Measurements from ENCODE around the gene ZNF770. TPM values are rescaled to one million over a fixed set of nuclear protein-coding genes. Genes with fewer than 3 reads are reported as not detected.

ZNF770 gene
- total and polyA plus RNA-seq, 10 of the 15 experiments (the other 5 are each of a cell fraction or from before 2014, with no cell fraction given): 1.8 to 118 (median 26.0) TPM

GRCh38 chr15:34953851-34954250 lies 34.2 kb downstream of the ZNF770 start:
- no peak overlapping the region for H3K4me2 ChIP-seq (ENCODE audit: control insufficient read depth, insufficient read depth)
- DNase-seq (ENCODE audit: low read depth, low spot score): no peak

More at GRCh38 chr15:34953851-34954250, 34.2 kb downstream of the ZNF770 start:
- peaks cover 0 to 12% of the 10 kb centered on the region in 2 experiments; a peak in 3 of 4 replicates for H3K36me3 ChIP-seq (ENCODE audit: control insufficient read depth in 2 of 2, insufficient read depth in 2 of 2, low read length in 1 of 2)
- H3K27ac ChIP-seq (ENCODE audit: control insufficient read depth, insufficient read depth): no peak overlapping the region
- no TSS peak for BruUV-seq (replicated peaks)
- ATAC-seq: no peak
- peaks cover 2% of the 10 kb centered on the region; the same call in 1 of the 2 replicates for H3K4me1 ChIP-seq (ENCODE audit: control insufficient read depth, insufficient read depth, low read length)
- no peaks in the 10 kb centered on the region; the same call in 1 of the 2 replicates for H3K79me2 ChIP-seq (ENCODE audit: control insufficient read depth, insufficient read depth, low read length)
- H3K27me3 ChIP-seq (replicated peaks in 1 of 2; ENCODE audit: control insufficient read depth in 2 of 2, insufficient read depth in 2 of 2, low read length in 1 of 2): no peaks in the 10 kb centered on the region
- intact Hi-C loops (cut with micrococcal nuclease; ENCODE audit: unreplicated experiment): no loop called here
- H3K4me3 ChIP-seq: no peak overlapping the region
- TF ChIP-seq ZNF687 (IDR thresholded peaks at IDR 0.05) (no peak), TARDBP (IDR thresholded peaks at IDR 0.05; ENCODE audit: borderline replicate concordance) (no peak), SMAD5 (IDR thresholded peaks at IDR 0.05; ENCODE audit: low read depth) (no peak), DPF2 (IDR thresholded peaks at IDR 0.05) (no peak), IKZF2 (IDR thresholded peaks at IDR 0.05) (no peak), CHD4 (IDR thresholded peaks at IDR 0.05) (no peak), RAD51 (IDR thresholded peaks at IDR 0.05) (no peak), EED (IDR thresholded peaks at IDR 0.05; ENCODE audit: low read depth) (no peak), ATF2 (IDR thresholded peaks at IDR 0.05; ENCODE audit: low read length) (no peak), SRF (IDR thresholded peaks at IDR 0.05; ENCODE audit: low read depth in 2 of 2, low read length in 2 of 2) (no peak), SIN3A (IDR thresholded peaks at IDR 0.05; ENCODE audit: low read depth, low read length) (no peak), RBBP5 (conservative IDR thresholded peaks at IDR 0.05) (no peak), KDM1A (IDR thresholded peaks at IDR 0.05; ENCODE audit: borderline replicate concordance) (no peak), IKZF1 (conservative IDR thresholded peaks at IDR 0.05) (no peak), KLF5 (IDR thresholded peaks at IDR 0.05; ENCODE audit: partially characterized antibody) (no peak), KAT2A (conservative IDR thresholded peaks at IDR 0.05; ENCODE audit: control insufficient read depth, low read depth, low read length) (no peak), ZZZ3 (IDR thresholded peaks at IDR 0.05; ENCODE audit: control insufficient read depth, insufficient read length, low read depth) (no peak), ETV6 (conservative IDR thresholded peaks at IDR 0.05 in 1 of 2, IDR thresholded peaks at IDR 0.05 in 1 of 2; ENCODE audit: borderline replicate concordance in 1 of 2, low read depth in 1 of 2) (no peak), SMC3 (IDR thresholded peaks at IDR 0.05; ENCODE audit: borderline replicate concordance, low read length) (no peak)
- H3K9ac ChIP-seq (ENCODE audit: control insufficient read depth, insufficient read depth, low read length): no peak overlapping the region
- CTCF ChIA-PET: no interaction called here
- WGBS (ENCODE audit: insufficient coverage, insufficient replicate concordance, low lambda C conversion rate, missing lambda C conversion rate): 82% methylated on average over 8 of the region's 8 CpGs
- FAIRE-seq: no peak
- in situ Hi-C loops (cut with MboI): no loop called here
- no peaks in the 10 kb centered on the region for H4K20me1 ChIP-seq (ENCODE audit: control insufficient read depth, insufficient read depth)
- H3K9me3 ChIP-seq (replicated peaks; ENCODE audit: control insufficient read depth, insufficient read depth, low read length): no peaks in the 10 kb centered on the region
- H2AFZ ChIP-seq (ENCODE audit: control insufficient read depth, low read depth, low read length): no peak overlapping the region
- POLR2A ChIA-PET: interaction anchor here (0.7 kb wide), 1 partner anchor 35 kb away, joined by 3 read pairs; no protein-coding TSS in a partner anchor
- RAD21 ChIA-PET (ENCODE audit: unreplicated experiment): no interaction called here
- SMC1A ChIA-PET (ENCODE audit: uncharacterized antibody, unreplicated experiment): interaction anchor here (0.7 to 1.4 kb wide), 3 partner anchors 11 to 155 kb away, joined by 3 to 5 read pairs (median 3); no protein-coding TSS in a partner anchor

Measured in GM12878 (cell line).